CD4-positive, alpha-beta T cell treated with Interferon gamma for 1 hour (primary cell): ENCODE measurements around the gene TTC5.
"Not testable (repeated sequence)": the region's sequence is repeated elsewhere in the genome, so short reads cannot be mapped to it uniquely, and the experiment has no call there.

Source experiments
- DNase-seq: peaks from one replicate; pipeline ENCODE4 v3.0.0-alpha.2; 2020

TTC5 gene

GRCh38 chr14:20295067-20295466, 10.7 kb downstream of the TTC5 start:
- DNase-seq: no peak

DNA sequence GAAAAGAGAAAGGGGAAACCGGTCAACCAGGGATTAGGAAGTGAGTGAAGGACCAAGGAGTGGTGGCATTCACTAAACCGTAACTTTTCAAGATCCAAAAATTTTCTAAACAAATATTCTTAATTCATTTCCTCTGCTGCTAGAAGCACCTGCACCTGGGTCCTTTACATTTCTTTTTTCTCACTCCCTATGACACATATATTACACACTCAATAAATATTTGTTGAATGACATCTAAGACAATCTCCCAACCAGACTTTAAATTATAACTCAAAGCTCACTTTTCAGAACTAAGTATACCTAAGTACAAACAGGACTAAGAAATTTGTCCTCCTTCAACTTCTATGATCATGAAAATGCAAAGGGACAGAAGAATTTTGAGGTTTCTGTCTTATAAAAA, 11.1 kb downstream of the TTC5 start:
- no peak for DNase-seq

DNA sequence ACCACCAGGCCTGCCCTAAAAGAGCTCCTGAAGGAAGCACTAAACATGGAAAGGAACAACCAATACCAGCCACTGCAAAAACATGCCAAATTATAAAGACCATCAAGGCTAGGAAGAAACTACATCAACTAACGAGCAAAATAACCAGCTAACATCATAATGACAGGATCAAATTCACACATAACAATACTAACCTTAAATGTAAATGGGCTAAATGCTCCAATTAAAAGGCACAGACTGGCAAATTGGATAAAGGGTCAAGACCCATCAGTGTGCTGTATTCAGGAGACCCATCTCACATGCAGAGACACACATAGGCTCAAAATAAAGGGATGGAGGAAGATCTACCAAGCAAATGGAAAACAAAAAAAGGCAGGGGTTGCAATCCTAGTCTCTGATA, 23.8 kb downstream of the TTC5 start:
- not testable (repeated sequence) for DNase-seq

GRCh38 chr14:20280265-20280664, 25.5 kb downstream of the TTC5 start:
- DNase-seq: not testable (repeated sequence)

DNA sequence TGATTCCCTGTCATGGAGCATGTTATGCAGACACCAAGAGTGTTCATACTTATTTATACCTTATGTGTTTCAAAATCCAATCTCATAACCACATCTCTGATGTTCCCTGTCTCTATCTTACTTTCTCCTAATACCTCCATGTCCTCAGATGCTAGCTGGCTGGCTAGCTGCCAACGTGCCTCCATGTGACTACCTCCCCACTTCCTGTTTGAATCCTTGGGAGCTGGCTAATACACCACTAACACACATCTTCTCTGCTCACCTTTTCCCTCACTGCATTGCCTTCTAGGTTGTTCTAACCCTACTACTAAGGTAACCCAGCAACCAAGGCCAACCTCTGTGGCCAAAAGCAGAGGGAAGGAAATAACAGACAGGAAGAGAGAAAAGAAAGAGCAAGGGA, 27.3 kb downstream of the TTC5 start:
- no peak for DNase-seq

- DNase-seq: no peak
Observed at GRCh38 chr14:20277409-20277808, 28.3 kb downstream of the TTC5 start.

GRCh38 chr14:20274062-20274461, 31.7 kb downstream of the TTC5 start:
- no peak for DNase-seq

GRCh38 chr14:20264361-20264760, 41.4 kb downstream of the TTC5 start:
- not testable (repeated sequence) for DNase-seq

DNA sequence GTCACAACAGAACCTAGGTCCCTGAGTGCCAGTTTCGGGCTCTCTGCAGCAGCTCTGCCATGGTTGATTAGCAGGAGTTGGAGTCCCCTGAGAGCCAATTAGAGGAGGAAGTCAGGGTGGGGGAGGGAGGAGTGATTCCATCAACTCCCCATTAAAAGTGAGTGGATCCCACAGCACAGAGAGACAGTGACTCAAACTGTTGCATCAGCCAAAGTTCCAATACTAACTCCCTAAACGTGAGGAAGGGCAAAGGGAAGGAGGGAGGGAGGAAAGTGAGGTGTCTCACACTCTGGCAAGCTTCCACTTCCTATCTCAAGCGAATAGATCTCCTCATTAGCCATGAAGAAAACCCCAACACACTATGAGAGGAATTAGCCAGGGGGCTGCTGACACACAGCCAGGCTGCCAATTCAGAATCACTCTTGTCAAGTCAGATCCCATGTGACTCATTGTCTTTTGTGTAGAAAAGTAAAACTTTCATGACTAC, 43.1 kb downstream of the TTC5 start:
- DNase-seq: no peak

GRCh38 chr14:20247646-20248246, 58.0 kb downstream of the TTC5 start:
- DNase-seq: no peak
